K562 (cell line): Measurements from ENCODE around the gene MOK. TPM values are rescaled to one million over a fixed set of nuclear protein-coding genes. Genes with fewer than 3 reads are reported as not detected.

Source experiments
- ATAC-seq: fragments of 200-7000 bp; cut with Tn5 transposase; 3 replicates; pipeline ENCODE4 v1.9.1; 2020; ENCODE audit warnings: moderate library complexity
- BruUV-seq: library from RNA; stranded (reverse); fragments of 400-500 nt; replicated peaks from 2 replicates; lab custom pipeline; 2021; lab: Mats Ljungman, UMichigan
- CTCF ChIA-PET: fragments of 300-600 bp; formaldehyde crosslinking; extraction: SDS; loops from one replicate; lab custom pipeline; 2021; ENCODE audit warnings: low intra/inter-chr PET ratio; lab: Yijun Ruan, JAX
- POLR2A ChIA-PET: fragments of 300-600, 350-650 bp; sonication (Branson Sonifier 250); formaldehyde crosslinking; extraction: SDS; loops from one replicate; lab custom pipeline; 2021; ENCODE audit warnings: antibody characterized with exemption, inconsistent platforms; lab: Yijun Ruan, JAX
- DNase-seq, 4 experiments: peaks; one replicate each; pipeline versions ENCODE4 v3.0.0 to v3.0.0-alpha.2; 2011 to 2018; ENCODE audit warnings: low spot score in 3 of 4, mixed read lengths in 3 of 4; ENCODE audit errors: extremely low read depth in 1 of 4
- FAIRE-seq: peaks from 2 replicates; lab custom pipeline; 2011; peaks lifted over from hg19 to GRCh38; lab: Jason Lieb, UNC
- H2AFZ ChIP-seq: 2 replicates; pipeline ENCODE4 v1.6.0; 2011; ENCODE audit warnings: low read depth, low read length, control low read depth, inconsistent platforms
- H3K27ac ChIP-seq: fragments of 200-600 bp; 3 replicates; pipeline ENCODE4 v1.8.0; 2011; ENCODE audit warnings: low read depth, mild to moderate bottlenecking, control low read depth, inconsistent platforms, low read length, moderate library complexity, mixed read lengths; ENCODE audit errors: extremely low read depth
- H3K27me3 ChIP-seq, 2 experiments: fragments of 300-600 bp in 1 of 2; 2 replicates in 1 of 2; 3 replicates in 1 of 2; pipeline versions ENCODE4 v1.6.0 to v1.8.0; 2011; ENCODE audit warnings: inconsistent platforms in 2 of 2, low read length in 2 of 2, mild to moderate bottlenecking in 1 of 2, mixed read lengths in 1 of 2, moderate library complexity in 1 of 2; ENCODE audit not compliant: control insufficient read depth in 2 of 2, insufficient read depth in 2 of 2
- H3K36me3 ChIP-seq: fragments of 300-600 bp; 3 replicates; pipeline ENCODE4 v1.8.0; 2011; ENCODE audit warnings: mild to moderate bottlenecking, low read length, inconsistent platforms; ENCODE audit not compliant: control insufficient read depth, insufficient read depth
- H3K4me1 ChIP-seq, 2 experiments: fragments of 200-600 bp in 1 of 2; replicated peaks in 1 of 2; 2 replicates in 1 of 2; 3 replicates in 1 of 2; pipeline versions ENCODE4 v1.5.1 to v1.8.0; 2011; ENCODE audit warnings: inconsistent platforms in 2 of 2, low read length in 2 of 2, mild to moderate bottlenecking in 1 of 2, mixed read lengths in 1 of 2, moderate library complexity in 1 of 2; ENCODE audit not compliant: control insufficient read depth in 2 of 2, insufficient read depth in 2 of 2
- H3K4me2 ChIP-seq: 2 replicates; pipeline ENCODE4 v1.6.1; 2011; ENCODE audit warnings: low read length, control low read depth, inconsistent platforms, mixed read lengths; ENCODE audit not compliant: insufficient read depth
- H3K4me3 ChIP-seq: fragments of 200-600 bp; sonication (generic), shearing (Covaris generic); 2 replicates; pipeline ENCODE4 v1.5.1; 2016; ENCODE audit warnings: control low read depth, inconsistent platforms
- H3K79me2 ChIP-seq: fragments of 200-600 bp; 3 replicates; pipeline ENCODE4 v1.8.0; 2011; ENCODE audit warnings: low read length, inconsistent platforms; ENCODE audit not compliant: control insufficient read depth, insufficient read depth
- H3K9ac ChIP-seq, 2 experiments: 2 replicates each; pipeline versions ENCODE4 v1.6.0 to v1.6.1; 2011; ENCODE audit warnings: low read depth in 2 of 2, low read length in 2 of 2, control low read depth in 1 of 2, inconsistent platforms in 1 of 2, mild to moderate bottlenecking in 1 of 2, mixed read lengths in 1 of 2; ENCODE audit not compliant: insufficient read depth in 1 of 2
- H3K9me1 ChIP-seq: one replicate; pipeline ENCODE4 v1.6.0; 2011; ENCODE audit warnings: inconsistent platforms, mild to moderate bottlenecking, low read length, moderate library complexity; ENCODE audit not compliant: control insufficient read depth, insufficient read depth
- H3K9me3 ChIP-seq: replicated peaks from 2 replicates; pipeline ENCODE4 v1.5.1; 2011; ENCODE audit warnings: low read depth, low read length, inconsistent platforms; ENCODE audit not compliant: control insufficient read depth, insufficient read depth
- H4K20me1 ChIP-seq: replicated peaks from 2 replicates; pipeline ENCODE4 v1.6.1; 2011; ENCODE audit warnings: low read length, inconsistent platforms, mixed read lengths; ENCODE audit not compliant: control insufficient read depth, insufficient read depth
- BRD4 ChIP-seq: fragments of 200-600 bp; sonication (generic); IDR thresholded peaks from 2 replicates; pipeline ENCODE4 v1.6.1; 2017; ENCODE audit warnings: inconsistent platforms
- FOXJ3 ChIP-seq: sonication (generic); formaldehyde crosslinking; IDR thresholded peaks from 2 replicates; pipeline ENCODE4 v1.4.0; 2020; ENCODE audit warnings: mild to moderate bottlenecking, missing genetic modification reagents
- HEY1 ChIP-seq: fragments of 250-450 bp; sonication (Bioruptor Pico); IDR thresholded peaks from 2 replicates; pipeline ENCODE4 v1.5.0; 2020; ENCODE audit warnings: mild to moderate bottlenecking, moderate library complexity, borderline replicate concordance
- HLTF ChIP-seq: fragments of 450-650 bp; IDR thresholded peaks from 2 replicates; pipeline ENCODE4 v1.6.1; 2016
- KLF1 ChIP-seq: fragments of 450-650 bp; IDR thresholded peaks from 2 replicates; pipeline ENCODE4 v1.6.1; 2016; ENCODE audit warnings: missing genetic modification characterization, missing compliant biosample characterization
- MAFF ChIP-seq: IDR thresholded peaks from 2 replicates; pipeline ENCODE4 v1.6.1; 2012; ENCODE audit warnings: low read length, improper control_type of control experiment
- SIRT6 ChIP-seq: IDR thresholded peaks from one replicate; pipeline ENCODE4 v1.6.1; 2012; ENCODE audit warnings: low read depth, mild to moderate bottlenecking, control low read depth, inconsistent platforms, low read length, moderate library complexity
- TEAD2 ChIP-seq: fragments of 450-650 bp; IDR thresholded peaks from 2 replicates; pipeline ENCODE4 v1.6.1; 2016; ENCODE audit warnings: missing genetic modification characterization, control low read depth, missing compliant biosample characterization
- WGBS: fragments of 100-300 bp; shearing (Covaris generic); methylation state at CpG from one replicate; pipeline ENCODE4 v1.1.6; 2016; ENCODE audit warnings: low coverage, mixed read lengths; ENCODE audit not compliant: insufficient coverage; ENCODE audit errors: missing lambda C conversion rate; 5-methylcytosine and 5-hydroxymethylcytosine counted together
- in situ Hi-C: fragments of 300-500 bp; cut with MboI; formaldehyde crosslinking; loops from 4 replicates; pipeline ENCODE4 v1.15.0; 2018; ENCODE audit warnings: inconsistent platforms, mixed read lengths
- intact Hi-C: fragments of 100-400 bp; cut with micrococcal nuclease; formaldehyde crosslinking; loops from 2 replicates; pipeline ENCODE4 v1.14.2; 2022
- polyA plus RNA-seq, 8 experiments: library from polyadenylated mRNA; depleted of rRNA in 4 of 8; stranded (reverse) in 5 of 8; unstranded in 3 of 8; fragments of >200 nt; fragmentation: Nextera tagmentation in 2 of 8; fragmentation: Illumina TruSeq in 1 of 8; extraction: Ambion mirVana in 2 of 8; extraction: Trizol in 1 of 8; gene quantifications; 2 replicates each; pipeline versions ENCODE4 v1.2.1 to v1.2.3, GENCODE V29; 2011 to 2014; ENCODE audit warnings: inconsistent platforms in 1 of 8, missing spikeins in 1 of 8
- total RNA-seq, 7 experiments: library from RNA; depleted of rRNA in 6 of 7; stranded (reverse); fragments of >200 nt in 6 of 7; fragmentation: Illumina TruSeq in 2 of 7; extraction: Trizol in 2 of 7; gene quantifications; 2 replicates each; pipeline versions ENCODE4 v1.2.1 to v1.2.3, GENCODE V29; 2011 to 2021; ENCODE audit warnings: low replicate concordance in 1 of 7
- TF ChIP-seq, protein P1 (sequence below): fragments of 450-650 bp; IDR thresholded peaks from 2 replicates; pipeline ENCODE4 v1.7.1; 2018; ENCODE audit warnings: mild to moderate bottlenecking, low read depth; ENCODE audit not compliant: partially characterized antibody
- TF ChIP-seq, protein P2 (sequence below): sonication (generic); formaldehyde crosslinking; IDR thresholded peaks from 2 replicates; pipeline ENCODE4 v1.8.0; 2023; ENCODE audit warnings: mild to moderate bottlenecking, missing genetic modification reagents

The MOK gene
- total and polyA plus RNA-seq, 9 of the 15 experiments (the other 6 are each of a cell fraction or from before 2014, with no cell fraction given), result 1.3 to 8.4 (median 5.3) TPM

- FAIRE-seq (no peak), DNase-seq (no peak), ATAC-seq (no peak)
- no TSS peak for BruUV-seq
- no peak overlapping the region for H3K4me3 ChIP-seq
- 80% methylated on average over 8 of the region's 8 CpGs for WGBS
- in situ Hi-C loops (no loop called here), intact Hi-C loops (no loop called here)
- H3K9ac ChIP-seq, result no peak overlapping the region
- H4K20me1 ChIP-seq, result no peaks in the 10 kb centered on the region
- H3K27me3 ChIP-seq, result no peaks in the 10 kb centered on the region
- TF ChIP-seq, protein P1, sequence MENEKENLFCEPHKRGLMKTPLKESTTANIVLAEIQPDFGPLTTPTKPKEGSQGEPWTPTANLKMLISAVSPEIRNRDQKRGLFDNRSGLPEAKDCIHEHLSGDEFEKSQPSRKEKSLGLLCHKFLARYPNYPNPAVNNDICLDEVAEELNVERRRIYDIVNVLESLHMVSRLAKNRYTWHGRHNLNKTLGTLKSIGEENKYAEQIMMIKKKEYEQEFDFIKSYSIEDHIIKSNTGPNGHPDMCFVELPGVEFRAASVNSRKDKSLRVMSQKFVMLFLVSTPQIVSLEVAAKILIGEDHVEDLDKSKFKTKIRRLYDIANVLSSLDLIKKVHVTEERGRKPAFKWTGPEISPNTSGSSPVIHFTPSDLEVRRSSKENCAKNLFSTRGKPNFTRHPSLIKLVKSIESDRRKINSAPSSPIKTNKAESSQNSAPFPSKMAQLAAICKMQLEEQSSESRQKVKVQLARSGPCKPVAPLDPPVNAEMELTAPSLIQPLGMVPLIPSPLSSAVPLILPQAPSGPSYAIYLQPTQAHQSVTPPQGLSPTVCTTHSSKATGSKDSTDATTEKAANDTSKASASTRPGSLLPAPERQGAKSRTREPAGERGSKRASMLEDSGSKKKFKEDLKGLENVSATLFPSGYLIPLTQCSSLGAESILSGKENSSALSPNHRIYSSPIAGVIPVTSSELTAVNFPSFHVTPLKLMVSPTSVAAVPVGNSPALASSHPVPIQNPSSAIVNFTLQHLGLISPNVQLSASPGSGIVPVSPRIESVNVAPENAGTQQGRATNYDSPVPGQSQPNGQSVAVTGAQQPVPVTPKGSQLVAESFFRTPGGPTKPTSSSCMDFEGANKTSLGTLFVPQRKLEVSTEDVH, result no peak
- TF ChIP-seq TEAD2 (tag) (no peak), SIRT6 (no peak), FOXJ3 (CRISPR knock-in tag) (no peak), KLF1 (tag) (no peak), HEY1 (CRISPR knock-in tag) (no peak), HLTF (no peak), MAFF (no peak), BRD4 (no peak)
- TF ChIP-seq, protein P2, sequence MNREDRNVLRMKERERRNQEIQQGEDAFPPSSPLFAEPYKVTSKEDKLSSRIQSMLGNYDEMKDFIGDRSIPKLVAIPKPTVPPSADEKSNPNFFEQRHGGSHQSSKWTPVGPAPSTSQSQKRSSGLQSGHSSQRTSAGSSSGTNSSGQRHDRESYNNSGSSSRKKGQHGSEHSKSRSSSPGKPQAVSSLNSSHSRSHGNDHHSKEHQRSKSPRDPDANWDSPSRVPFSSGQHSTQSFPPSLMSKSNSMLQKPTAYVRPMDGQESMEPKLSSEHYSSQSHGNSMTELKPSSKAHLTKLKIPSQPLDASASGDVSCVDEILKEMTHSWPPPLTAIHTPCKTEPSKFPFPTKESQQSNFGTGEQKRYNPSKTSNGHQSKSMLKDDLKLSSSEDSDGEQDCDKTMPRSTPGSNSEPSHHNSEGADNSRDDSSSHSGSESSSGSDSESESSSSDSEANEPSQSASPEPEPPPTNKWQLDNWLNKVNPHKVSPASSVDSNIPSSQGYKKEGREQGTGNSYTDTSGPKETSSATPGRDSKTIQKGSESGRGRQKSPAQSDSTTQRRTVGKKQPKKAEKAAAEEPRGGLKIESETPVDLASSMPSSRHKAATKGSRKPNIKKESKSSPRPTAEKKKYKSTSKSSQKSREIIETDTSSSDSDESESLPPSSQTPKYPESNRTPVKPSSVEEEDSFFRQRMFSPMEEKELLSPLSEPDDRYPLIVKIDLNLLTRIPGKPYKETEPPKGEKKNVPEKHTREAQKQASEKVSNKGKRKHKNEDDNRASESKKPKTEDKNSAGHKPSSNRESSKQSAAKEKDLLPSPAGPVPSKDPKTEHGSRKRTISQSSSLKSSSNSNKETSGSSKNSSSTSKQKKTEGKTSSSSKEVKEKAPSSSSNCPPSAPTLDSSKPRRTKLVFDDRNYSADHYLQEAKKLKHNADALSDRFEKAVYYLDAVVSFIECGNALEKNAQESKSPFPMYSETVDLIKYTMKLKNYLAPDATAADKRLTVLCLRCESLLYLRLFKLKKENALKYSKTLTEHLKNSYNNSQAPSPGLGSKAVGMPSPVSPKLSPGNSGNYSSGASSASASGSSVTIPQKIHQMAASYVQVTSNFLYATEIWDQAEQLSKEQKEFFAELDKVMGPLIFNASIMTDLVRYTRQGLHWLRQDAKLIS (CRISPR knock-in tag), result no peak
- no peak overlapping the region for H3K27ac ChIP-seq
- H3K9me3 ChIP-seq, result no peaks in the 10 kb centered on the region
- no peaks in the 10 kb centered on the region for H3K79me2 ChIP-seq
- CTCF ChIA-PET, result no interaction called here
- H3K9me1 ChIP-seq, result no peaks in the 10 kb centered on the region
- POLR2A ChIA-PET, result no interaction called here
- H2AFZ ChIP-seq, result no peak overlapping the region
- H3K4me2 ChIP-seq, result no peak overlapping the region
- peaks cover 16 to 18% of the 10 kb centered on the region in 2 experiments for H3K4me1 ChIP-seq
- H3K36me3 ChIP-seq, result no peaks in the 10 kb centered on the region
These were observed 53.8 kb downstream of the MOK start for GRCh38 chr14:102251161-102251560.
